Right hindlimb (tissue), 1 donor: Measurements from ENCODE around the gene VAMP8.
"Not testable (repeated sequence)": the region's sequence is repeated elsewhere in the genome, so short reads cannot be mapped to it uniquely, and the experiment has no call there.

ENCODE experiments used
- DNase-seq: peaks from one replicate; pipeline ENCODE4 v3.0.0-alpha.2; 2018

The VAMP8 gene

DNA sequence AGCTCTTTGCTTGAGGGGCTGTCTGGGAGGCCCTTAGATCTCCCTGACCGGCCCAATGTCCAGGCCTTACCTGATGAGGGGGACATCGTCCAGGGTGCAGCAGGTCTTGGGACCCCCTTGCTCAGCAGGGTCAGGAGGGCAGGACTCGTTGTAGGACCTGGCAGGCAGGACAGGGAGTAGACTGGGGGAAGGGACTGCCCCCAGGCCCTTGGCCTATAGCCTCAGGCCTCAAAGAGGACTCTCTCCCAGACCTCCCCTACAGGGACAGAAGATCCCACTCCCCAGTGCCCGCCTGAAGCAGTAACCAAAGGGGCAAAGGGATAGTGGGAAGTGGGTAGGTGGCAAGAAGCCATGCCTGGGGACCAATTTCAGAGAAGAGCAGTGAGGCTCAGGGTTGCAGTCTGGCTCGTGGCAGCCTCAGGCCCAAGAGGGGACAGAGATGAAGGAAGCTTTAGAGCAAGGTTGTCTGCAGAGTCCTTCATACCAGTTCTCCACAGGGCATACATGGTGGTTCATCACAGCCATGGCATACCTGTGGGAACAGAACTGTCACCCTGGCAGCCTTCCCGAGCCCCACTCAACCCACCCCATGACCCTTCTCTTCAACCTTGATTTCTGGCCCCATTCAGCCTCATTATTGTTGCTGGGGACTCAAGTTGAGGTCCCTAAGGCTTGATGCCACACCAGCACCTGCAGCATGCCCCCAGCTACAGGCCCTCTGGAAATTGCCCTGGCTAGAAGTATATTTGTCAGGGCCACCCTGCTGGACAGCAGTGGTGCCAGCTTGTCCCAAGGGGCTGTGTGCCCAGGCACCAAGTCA, 23.8 kb downstream of the VAMP8 start:
- no peak for DNase-seq

DNA sequence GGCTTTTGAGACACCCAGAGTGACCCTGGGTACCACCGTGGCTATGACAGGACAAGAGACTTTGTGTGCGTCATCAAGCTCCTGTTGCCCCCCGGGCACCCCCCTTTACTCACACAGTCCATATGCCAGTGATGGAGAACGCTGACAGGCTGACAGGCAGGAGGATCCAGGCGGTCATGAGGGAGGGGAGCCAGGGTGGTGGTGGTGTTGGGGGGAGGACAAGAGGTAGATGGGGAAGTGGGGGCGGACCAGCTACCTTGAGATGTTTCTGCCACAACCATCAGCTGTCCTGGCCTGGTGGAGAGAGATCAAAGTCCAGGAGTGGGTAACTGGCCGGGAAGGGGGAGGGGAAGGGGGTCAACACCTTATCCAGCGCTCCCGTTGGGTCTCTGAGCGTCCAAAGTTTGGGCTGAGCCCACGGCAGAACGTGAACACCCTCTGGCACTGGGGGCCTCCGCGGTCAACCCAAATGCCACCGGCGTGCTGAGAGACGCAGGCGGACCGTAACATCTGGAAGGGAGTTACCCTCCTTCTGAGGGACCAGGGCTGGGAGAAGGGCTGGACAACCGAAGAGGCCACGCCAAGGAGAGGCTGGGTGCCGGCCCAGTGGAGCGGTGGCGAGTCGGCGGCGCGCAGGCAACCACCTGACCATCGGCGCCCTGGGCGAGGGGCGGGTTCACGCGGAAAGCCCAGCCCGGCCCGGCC, 24.5 kb downstream of the VAMP8 start:
- DNase-seq = no peak

DNA sequence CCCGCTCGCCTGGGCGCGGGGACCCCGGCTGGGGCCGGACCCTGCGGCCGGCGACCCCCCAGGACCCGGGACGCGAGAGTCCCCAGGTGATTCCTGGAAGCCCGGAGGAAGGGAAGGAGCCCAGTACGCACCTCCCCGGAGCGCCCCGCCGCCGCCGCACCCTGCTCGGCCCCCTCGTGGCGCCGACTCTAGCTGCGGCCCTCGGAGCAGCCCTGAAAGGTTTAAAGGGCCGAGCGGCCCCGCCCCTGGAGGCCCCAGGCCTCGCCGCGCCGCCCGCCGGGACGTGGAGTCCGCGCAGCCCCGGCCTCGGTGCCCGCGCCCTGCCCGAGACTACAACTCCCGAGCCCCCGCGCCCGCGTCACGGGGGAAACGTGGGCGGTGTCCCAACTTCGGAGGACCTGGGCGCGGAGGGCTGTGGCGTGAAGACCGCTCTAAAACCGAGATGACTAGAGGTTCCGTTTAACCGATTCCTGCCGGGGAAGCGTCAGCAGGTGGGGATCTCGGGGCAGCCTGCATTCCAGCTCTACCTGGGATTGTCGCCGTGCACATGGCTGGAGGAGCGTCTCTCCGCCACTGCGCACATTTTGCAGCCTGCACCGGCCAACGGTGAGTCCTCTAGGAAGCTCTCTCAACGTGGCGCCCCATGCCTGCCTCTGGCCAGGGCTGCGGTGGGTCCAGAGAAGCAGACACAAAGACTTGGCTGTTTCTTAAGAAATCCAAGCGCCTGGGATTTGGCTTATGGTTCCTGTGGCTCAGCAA, 25.3 kb downstream of the VAMP8 start, which contains the start of gene TMEM150A:
Gene TMEM150A, minus strand, starts transcription at position 223 of the 759 bp plus-strand sequence. CDS start 750 bp downstream, outside the sequence.
- DNase-seq = peak; percentile 95

DNA sequence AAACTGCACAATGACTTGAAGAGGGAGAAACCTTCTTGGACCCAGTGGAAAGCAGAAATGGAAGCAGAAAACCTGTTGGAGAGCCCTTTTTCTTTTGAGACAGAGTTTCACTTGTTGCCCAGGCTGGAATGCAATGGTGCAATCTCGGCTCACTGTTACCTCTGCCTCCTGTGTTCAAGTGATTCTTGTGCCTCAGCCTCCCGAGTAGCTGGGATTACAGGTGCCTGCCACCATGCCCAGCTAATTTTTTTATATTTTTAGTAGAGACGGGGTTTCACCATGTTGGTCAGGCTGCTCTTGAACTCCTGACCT, 26.7 kb downstream of the VAMP8 start:
- not testable (repeated sequence) for DNase-seq

DNA sequence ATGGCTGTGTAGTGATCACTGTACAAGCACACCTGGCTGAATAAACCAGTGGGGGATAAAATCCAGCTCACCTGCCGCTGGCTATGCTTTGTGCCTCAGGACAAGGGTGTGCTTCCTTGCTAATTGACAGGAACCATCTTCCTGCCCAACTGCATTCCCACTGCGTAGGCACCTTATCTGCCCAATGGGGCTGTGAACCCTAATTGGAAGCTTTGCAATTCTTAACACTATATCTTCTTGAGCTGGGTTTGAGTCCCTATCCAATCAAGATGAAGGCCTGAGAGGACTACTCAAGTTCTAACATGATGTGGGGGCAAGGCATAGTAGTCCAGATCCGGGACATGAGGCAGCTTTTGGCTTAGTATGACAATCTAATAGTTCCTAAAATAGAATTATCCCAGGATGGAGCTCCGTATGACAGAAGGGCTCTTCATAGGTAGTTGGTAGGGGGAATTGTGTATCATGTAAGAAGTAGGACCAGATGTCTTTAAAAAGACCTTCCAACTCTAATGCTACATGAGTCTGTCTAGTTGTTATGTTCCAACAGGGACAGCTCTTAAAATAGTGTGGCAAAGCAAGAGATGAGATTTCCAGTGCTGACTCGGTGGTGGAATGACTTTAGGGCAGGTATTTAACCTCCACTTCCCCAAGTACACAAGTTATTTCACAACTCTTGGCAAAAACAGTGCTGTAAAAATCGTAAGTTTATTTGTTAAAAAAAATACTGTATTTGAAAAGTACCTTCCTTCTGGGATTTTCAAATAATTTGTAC, 27.4 kb downstream of the VAMP8 start:
- DNase-seq = no peak

DNA sequence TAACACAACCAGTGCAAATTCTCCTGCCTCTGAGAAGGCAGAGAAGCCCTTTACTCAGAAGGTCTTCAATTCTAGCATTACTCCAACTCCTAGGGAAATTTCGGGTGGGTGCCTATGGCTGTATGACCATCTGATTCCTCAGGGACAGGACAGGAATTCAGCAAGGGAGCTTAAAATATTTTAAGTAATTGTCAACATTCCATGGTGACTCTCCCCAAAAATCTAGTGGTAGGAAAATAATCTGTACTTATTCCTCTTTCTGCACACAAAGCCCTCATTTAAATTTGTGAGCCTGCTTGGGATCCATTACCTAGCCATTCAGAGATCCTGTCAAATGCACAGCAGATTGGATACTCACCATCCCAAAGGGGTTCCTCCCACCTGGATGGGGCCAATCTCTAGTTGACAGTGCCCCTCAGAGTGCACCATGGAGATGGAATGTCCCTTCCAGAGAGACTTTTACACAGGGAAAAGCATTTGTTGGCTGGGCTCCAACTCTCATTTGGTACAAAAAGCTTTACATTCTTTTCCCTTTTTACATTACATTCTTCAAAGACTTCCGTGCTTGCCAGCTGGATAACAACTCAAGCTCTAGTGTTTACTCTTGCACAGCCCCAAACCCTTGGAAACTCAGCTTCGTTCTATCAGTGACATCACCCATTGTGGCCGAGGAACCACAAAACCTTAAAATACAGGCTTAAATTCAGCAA, 28.2 kb downstream of the VAMP8 start:
- DNase-seq = no peak

DNA sequence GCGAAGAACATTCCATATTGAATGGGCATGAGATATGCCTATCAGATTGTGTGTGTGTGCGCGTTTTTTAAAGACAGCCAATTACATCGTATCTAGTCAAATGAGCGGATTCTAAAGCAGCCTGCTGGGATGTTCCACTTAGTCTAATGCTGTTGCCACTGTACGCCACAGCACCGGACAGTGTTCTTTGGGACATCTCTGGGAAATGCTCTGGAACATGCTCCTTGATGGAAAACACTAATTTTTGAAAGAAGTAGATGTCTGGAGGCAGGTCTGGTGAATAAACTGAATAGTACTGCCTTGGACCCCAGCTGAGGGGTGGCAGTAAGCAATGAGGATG, 28.7 kb downstream of the VAMP8 start:
- no peak for DNase-seq

DNA sequence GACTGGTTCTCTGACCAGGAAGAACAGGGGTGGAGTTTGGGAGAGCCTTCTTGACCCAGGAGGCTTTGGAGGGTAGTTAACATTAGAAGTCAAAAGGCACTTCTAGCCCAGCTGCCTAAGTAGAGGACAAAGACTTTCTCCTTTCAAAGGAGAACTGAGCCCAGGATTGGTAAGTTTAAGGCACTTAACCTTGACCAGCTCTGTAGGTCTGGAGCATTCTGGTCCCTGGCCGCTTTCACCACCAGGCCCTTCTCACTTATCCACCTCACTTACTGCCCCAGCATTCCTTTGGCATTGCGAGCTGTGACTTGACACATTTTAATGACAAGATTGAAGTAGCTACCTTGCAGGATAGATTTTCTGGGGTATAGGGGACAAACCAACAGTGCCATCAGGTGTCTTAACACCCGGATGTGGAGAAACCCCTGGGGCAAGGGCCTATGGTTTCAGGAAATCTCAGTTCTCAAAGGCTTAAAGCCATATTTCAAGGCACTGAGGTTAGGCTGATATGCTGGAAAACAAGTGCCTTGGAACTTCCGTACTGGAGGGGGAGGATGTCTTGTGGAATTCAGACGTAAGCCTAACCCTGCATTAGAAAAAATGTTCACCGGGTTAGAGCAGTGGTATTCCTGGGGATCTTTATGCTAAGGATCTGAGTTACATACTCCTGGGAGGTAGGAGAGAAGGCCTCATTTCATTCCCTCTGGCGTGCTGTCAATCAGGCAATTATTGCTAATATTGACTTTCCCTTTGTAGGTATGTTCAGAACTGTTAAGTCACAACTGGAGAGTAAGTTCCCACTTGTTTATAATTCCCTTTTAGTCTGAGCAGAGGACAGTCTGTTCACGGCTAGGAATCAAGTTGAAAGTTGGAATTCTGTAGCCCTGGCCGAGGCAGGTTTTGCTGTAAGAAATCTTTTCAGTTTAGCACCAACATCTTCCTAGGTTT, 30.2 kb downstream of the VAMP8 start:
- DNase-seq = no peak

DNA sequence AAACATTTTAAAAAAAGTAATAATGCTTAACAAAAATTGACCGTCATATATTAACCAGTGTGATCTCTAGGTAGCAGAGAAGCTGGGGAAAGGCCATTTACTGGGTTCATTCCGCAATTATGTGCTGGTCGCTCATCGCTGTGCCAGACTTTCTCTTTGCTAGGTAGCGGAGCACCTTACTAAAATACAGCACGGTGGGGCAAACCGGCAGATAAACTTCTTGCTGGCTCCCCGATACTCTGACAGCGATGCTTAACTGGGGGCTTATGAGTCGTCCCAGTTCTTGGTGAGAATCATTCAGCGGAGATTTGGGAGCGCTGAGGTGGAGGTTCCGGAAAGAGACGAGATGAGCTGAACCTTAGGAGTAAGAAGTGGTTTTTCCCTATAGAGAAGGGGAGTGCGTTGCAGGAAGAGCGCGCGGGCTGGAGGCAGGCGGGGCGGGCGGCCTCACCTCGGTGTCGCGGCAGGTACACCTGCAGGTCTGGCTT, 33.9 kb downstream of the VAMP8 start:
- DNase-seq = no peak

DNA sequence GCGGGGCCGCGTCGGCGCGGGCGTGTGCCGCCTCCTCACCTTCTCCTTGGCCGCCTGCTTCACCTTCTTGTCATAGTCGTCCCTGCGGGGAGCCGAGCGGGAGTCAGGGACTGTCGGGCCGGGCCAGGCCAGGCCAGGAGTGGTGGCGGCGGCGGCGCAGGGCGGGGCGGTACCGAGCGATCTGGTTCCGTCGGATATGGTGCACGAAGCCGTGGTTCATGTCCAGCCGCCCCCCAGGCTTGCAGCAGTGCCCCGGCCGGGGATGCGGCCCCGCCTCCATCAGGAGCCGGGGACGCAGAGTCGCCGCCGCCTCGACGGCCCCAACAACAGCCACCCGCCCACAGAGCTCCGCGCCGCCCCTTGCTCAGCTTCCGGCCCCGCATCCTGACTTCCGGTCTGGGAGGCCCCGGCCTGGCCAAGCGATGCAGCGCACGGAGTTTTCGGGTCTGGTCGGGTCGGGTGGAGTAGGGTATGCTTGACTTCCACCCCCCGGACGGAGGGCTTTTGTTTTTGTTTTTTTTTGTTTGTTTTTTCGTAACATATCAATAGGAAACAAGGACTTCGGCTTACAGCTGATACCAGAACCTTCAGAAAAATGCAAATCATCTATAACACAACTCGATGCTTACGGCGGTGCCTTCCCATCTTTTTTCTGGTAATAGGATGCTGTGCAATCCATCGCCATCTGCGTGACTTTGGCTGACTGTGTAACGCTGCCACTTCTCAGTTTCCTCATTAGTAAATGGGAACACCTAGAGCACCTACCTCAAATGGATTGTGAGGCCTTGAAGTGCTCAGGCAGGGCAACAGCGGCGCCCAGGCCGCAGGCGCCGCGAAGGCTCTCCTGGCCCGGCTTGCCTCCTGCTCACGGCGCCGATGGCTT, 34.6 kb downstream of the VAMP8 start, which contains the start of gene C2orf68:
Gene C2orf68, minus strand, starts transcription at position 362 of the 883 bp plus-strand sequence. Its CDS starts 82 bp downstream, at position 280.
- DNase-seq = peak; percentile 96

DNA sequence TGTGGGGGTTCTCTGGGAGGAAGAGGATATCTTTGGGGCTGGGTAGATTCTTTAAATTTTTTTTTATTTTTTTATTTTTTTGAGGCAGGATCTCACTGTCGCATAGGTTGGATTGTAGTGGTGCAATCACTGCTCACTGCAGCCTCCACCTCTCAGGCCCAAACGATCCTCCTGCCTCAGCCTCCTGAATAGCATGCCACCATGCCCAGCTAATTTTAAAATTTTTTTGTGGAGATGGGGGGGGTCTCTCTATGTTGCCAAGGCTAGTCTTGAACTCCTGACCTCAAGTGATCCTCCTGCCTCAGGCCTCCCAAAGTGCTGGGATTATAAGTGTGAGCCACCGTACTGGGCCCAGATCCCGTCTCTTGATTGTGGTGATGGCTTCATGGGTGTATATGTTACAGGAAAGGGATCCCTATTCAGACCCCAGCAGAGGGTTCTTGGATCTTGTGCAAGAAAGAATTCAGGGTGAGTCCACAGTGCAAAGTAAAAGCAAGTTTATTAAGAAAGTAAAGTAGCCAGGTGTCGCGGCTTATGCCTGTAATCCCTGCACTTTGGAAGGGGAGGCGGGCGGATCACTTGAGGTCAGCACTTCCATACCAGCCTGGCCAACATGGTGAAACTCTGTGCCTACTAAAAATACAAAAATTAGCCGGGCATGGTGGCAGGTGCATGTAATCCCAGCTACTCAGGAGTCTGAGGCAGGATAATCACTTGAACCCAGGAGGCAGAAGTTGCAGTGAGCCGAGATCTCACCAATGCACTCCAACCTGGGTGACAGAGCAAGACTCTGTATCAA, 36.5 kb downstream of the VAMP8 start:
- DNase-seq = no peak

DNA sequence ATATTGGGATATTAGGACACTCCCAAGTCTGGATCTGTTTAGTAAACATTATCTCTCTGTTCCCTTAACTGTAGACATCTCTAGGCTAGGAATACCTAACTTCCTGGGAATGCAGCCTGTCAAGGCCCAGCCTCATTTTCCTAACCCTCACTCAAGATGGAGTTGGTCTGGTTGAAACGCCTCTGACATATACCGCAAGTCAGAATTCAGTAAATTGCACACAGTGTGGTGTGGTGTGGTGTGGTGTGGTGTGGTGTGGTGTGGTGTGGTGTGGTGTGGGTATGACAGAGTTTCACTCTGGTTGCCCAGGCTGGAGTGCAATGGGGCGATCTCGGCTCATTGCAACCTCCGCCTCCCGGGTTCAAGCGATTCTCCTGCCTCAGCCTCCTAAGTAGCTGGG, 37.4 kb downstream of the VAMP8 start:
- DNase-seq = not testable (repeated sequence)

DNA sequence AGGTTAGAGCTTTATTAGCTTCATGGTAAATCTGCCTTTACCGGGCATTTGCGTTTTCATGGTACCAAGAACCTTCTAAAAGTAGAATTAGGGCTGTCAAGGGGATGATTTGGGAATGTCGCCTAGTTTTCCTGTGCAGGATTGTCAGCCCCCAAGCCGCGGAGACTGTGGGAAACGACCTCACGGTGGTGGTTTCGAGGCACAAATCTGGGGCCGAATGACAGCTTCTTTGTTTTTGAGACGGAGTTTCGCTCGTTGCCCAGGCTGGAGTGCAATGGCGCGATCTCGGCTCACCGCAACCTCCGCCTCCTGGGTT, 38.0 kb downstream of the VAMP8 start:
- DNase-seq = no peak

DNA sequence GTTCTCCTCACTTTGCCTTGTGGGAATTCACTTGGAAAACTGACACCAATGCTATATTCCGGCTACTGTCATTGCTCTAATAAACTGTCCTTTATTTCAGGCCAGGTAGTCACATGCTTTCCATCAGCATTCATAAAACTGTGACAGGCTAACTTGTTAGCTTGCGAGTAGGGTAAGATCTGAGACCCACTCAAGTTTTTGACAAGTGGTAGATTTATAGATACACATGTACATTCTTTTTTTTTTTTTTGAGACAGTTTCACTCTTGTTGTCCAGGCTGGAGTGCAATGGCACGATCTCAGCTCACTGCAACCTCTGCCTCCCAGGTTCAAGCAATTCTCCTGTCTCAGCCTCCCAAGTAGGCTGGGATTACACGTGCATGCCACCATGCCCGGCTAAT, 40.3 kb downstream of the VAMP8 start:
- not testable (repeated sequence) for DNase-seq

DNA sequence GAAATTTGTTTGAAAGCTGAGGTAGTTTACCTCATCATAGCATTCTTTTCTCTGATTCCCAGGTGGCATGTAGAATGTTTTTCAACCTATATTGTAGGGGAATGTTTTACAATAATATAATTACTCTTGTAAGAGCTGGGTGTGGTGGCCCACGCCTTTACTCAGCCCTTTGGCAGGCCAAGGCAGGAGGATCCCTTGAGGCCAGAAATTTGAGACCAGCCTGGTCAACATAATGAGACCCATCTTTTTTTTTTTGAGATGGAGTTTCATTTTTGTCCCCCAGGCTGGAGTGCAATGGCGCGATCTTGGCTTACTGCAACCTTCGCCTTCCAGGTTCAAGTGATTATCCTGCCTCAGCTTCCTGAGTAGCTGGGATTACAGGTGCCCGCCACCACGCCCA, 42.2 kb downstream of the VAMP8 start:
- DNase-seq = no peak

DNA sequence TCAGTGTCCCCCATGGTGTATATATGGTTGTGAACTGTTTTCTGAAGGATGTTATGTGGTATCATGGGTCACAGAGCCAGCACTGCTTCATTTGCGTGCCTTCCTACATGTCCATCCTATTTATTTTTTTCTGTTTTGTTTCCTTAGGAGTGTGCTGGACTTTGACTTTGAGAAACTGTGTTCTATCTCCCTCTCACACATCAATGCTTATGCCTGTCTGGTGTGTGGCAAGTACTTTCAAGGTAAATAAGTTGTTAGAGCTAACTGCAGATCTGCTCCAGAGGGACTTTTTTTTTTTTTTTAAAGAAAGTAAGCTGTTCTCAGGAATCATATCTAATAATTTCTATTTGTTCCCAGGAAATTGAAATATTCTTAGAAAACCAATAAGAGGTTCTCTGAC, 44.0 kb downstream of the VAMP8 start:
- DNase-seq = no peak

DNA sequence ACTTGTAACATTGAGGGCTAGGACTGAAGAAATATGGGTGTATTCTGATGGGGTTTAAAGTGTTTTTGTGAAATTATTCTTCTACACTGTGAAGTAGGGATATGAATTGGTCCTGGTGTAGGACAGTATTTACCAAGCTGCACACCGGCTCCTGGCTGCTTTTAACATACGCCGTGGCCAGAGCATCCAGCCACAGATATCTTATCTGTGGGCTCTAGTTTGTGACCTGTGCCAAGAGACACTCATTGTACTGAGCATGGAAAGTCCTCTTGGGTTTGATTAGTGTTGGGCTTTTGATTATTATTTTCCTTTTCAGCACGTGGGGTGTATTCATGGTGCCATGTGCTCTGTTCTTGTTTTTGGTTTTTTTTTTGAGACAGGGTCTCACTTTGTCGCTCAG, 46.6 kb downstream of the VAMP8 start:
- DNase-seq = no peak

DNA sequence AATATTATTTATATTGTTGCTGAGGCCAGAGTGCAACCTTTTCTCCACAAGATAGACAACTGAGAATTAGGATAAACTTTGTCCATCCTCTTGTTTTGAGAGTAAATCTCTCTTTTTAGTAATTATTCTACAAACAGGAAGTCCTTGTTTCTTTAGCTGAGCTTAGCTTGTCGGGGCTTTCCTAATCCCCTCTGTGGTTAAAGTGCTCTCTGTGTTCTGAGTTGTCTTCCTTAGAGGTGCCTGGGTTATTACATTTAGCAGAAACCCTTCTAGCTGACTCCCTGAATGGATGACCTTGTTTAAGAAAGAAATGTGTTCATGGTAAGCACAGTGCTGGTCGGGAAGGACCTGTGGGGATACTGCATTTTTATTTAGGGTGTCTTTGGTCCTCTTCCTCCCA, 51.3 kb downstream of the VAMP8 start:
- DNase-seq = no peak

DNA sequence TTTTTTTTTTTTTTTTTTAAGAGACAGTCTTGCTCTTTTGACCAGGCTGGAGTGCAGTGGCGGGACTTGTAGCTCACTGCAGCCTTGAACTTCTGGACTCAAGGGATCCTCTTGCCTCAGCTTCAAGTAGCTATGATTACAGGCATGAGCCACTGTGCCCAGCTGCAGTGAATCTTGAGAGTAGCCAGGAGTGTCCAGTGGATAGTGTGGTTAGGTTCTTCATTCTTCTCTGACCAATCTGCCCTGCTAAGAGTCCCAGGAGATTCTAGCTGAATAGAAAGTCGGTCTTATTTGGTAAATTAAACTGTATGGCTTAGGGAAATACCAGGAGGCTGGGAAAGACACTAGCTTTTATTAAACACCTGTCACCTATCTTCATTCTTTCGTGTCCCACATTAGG, 53.9 kb downstream of the VAMP8 start:
- DNase-seq = no peak
